K562 (cell line): ENCODE results near the gene GP1BA. TPM values are rescaled to one million over a fixed set of nuclear protein-coding genes. Genes with fewer than 3 reads are reported as not detected.
A peak's percentile ranks its signal among the peaks of the same experiment; 100 is the strongest.

Experiments used
- CHCHD3 ChIP-seq: fragments of 250-450 bp; sonication (Bioruptor Pico); IDR thresholded peaks from 2 replicates; pipeline ENCODE4 v2.1.2; 2022; ENCODE audit warnings: mild to moderate bottlenecking
- CSDE1 ChIP-seq, 2 experiments: fragments of 450-650 bp; IDR thresholded peaks; 2 replicates each; pipeline ENCODE4 v1.6.1; 2016; ENCODE audit warnings: mild to moderate bottlenecking in 1 of 2
- CTBP1 ChIP-seq: fragments of 450-650 bp; IDR thresholded peaks from 2 replicates; pipeline ENCODE4 v1.6.1; 2016; ENCODE audit warnings: borderline replicate concordance
- FOXK2 ChIP-seq, 2 experiments: fragments of 450-650 bp; IDR thresholded peaks in 1 of 2; conservative IDR thresholded peaks in 1 of 2; 2 replicates each; pipeline ENCODE4 v1.6.1; 2016; ENCODE audit warnings: low read depth in 2 of 2, mild to moderate bottlenecking in 1 of 2
- FUS ChIP-seq: fragments of 200-400 bp; formaldehyde crosslinking; optimal IDR thresholded peaks from 2 replicates; pipeline ENCODE3; 2017; ENCODE audit warnings: low read depth, low read length
- HNRNPLL ChIP-seq: fragments of 200-400 bp; formaldehyde crosslinking; IDR thresholded peaks from 2 replicates; pipeline ENCODE4 v1.6.1; 2017; ENCODE audit warnings: low read length, low read depth, mild to moderate bottlenecking; ENCODE audit not compliant: poor library complexity, severe bottlenecking
- MAFG ChIP-seq: fragments of 450-650 bp; conservative IDR thresholded peaks from 2 replicates; pipeline ENCODE4 v1.6.1; 2016; ENCODE audit warnings: missing genetic modification characterization, missing compliant biosample characterization
- NCOA2 ChIP-seq, 2 experiments: fragments of 450-650 bp; IDR thresholded peaks; 2 replicates each; pipeline ENCODE4 v1.6.1; 2018; ENCODE audit warnings: mild to moderate bottlenecking in 2 of 2, moderate library complexity in 1 of 2; ENCODE audit not compliant: partially characterized antibody in 2 of 2
- NFATC3 ChIP-seq: fragments of 450-650 bp; IDR thresholded peaks from 2 replicates; pipeline ENCODE4 v1.6.1; 2017; ENCODE audit warnings: mild to moderate bottlenecking
- NFIX ChIP-seq: fragments of 250-450 bp; sonication (Bioruptor Pico); IDR thresholded peaks from 2 replicates; pipeline ENCODE4 v1.4.0; 2020; ENCODE audit warnings: low read depth, mild to moderate bottlenecking, moderate library complexity
- NFYB ChIP-seq: IDR thresholded peaks from 2 replicates; pipeline ENCODE4 v1.6.1; 2011; ENCODE audit warnings: mild to moderate bottlenecking, moderate library complexity; ENCODE audit not compliant: insufficient read length; ENCODE audit errors: extremely low read depth
- PRDM10 ChIP-seq: fragments of 450-650 bp; IDR thresholded peaks from 2 replicates; pipeline ENCODE4 v1.6.1; 2018; ENCODE audit not compliant: partially characterized antibody
- RB1 ChIP-seq: fragments of 450-650 bp; IDR thresholded peaks from 2 replicates; pipeline ENCODE4 v1.6.1; 2017; ENCODE audit warnings: low read depth, mild to moderate bottlenecking
- RCOR1 ChIP-seq, 2 experiments: IDR thresholded peaks; 2 replicates each; pipeline ENCODE4 v1.6.1; 2012; ENCODE audit warnings: low read depth in 2 of 2, low read length in 2 of 2, borderline replicate concordance in 1 of 2, improper control_type of control experiment in 1 of 2
- SAFB2 ChIP-seq: fragments of 200-400 bp; formaldehyde crosslinking; IDR thresholded peaks from 2 replicates; pipeline ENCODE4 v1.6.1; 2018; ENCODE audit warnings: borderline replicate concordance, low read length, low read depth, moderate library complexity; ENCODE audit not compliant: severe bottlenecking
- SMARCC2 ChIP-seq: fragments of 450-650 bp; IDR thresholded peaks from 2 replicates; pipeline ENCODE4 v1.6.1; 2017; ENCODE audit warnings: antibody characterized with exemption, moderate library complexity, mild to moderate bottlenecking, low read depth
- TFAM ChIP-seq: fragments of 250-450 bp; sonication (Bioruptor Pico); conservative IDR thresholded peaks from 2 replicates; pipeline ENCODE4 v1.5.0; 2021; ENCODE audit warnings: mild to moderate bottlenecking, moderate library complexity
- TRIM25 ChIP-seq: fragments of 450-650 bp; IDR thresholded peaks from 2 replicates; pipeline ENCODE4 v1.7.0; 2016; ENCODE audit warnings: borderline replicate concordance
- ZNF212 ChIP-seq: fragments of 450-650 bp; formaldehyde crosslinking; IDR thresholded peaks from 2 replicates; pipeline ENCODE4 v1.4.0; 2020; ENCODE audit warnings: mild to moderate bottlenecking
- ZNF253 ChIP-seq: fragments of 250-450 bp; sonication (Bioruptor Pico); conservative IDR thresholded peaks from 2 replicates; pipeline ENCODE4 v1.6.1; 2021; ENCODE audit warnings: mild to moderate bottlenecking
- ZNF707 ChIP-seq: fragments of 250-450 bp; sonication (Bioruptor Pico); conservative IDR thresholded peaks from 2 replicates; pipeline ENCODE4 v1.8.0; 2022; ENCODE audit warnings: inconsistent platforms, mild to moderate bottlenecking, moderate library complexity
- ZNF764 ChIP-seq: fragments of 250-450 bp; sonication (Bioruptor Pico); IDR thresholded peaks from 2 replicates; pipeline ENCODE4 v1.4.0; 2020; ENCODE audit warnings: low read depth, mild to moderate bottlenecking, moderate library complexity
- polyA plus RNA-seq, 8 experiments: library from polyadenylated mRNA; depleted of rRNA in 4 of 8; stranded (reverse) in 5 of 8; unstranded in 3 of 8; fragments of >200 nt; fragmentation: Nextera tagmentation in 2 of 8; fragmentation: Illumina TruSeq in 1 of 8; extraction: Ambion mirVana in 2 of 8; extraction: Trizol in 1 of 8; gene quantifications; 2 replicates each; pipeline versions ENCODE4 v1.2.1 to v1.2.3, GENCODE V29; 2011 to 2014; ENCODE audit warnings: inconsistent platforms in 1 of 8, missing spikeins in 1 of 8
- total RNA-seq, 7 experiments: library from RNA; depleted of rRNA in 6 of 7; stranded (reverse); fragments of >200 nt in 6 of 7; fragmentation: Illumina TruSeq in 2 of 7; extraction: Trizol in 2 of 7; gene quantifications; 2 replicates each; pipeline versions ENCODE4 v1.2.1 to v1.2.3, GENCODE V29; 2011 to 2021; ENCODE audit warnings: low replicate concordance in 1 of 7
- TF ChIP-seq, protein P1 (sequence below): sonication (generic); formaldehyde crosslinking; IDR thresholded peaks from 2 replicates; pipeline ENCODE4 v1.8.1; 2023; ENCODE audit warnings: mild to moderate bottlenecking, missing genetic modification reagents

Gene GP1BA
- total and polyA plus RNA-seq, 9 of the 15 experiments (the other 6 are each of a cell fraction or from before 2014, with no cell fraction given): 0.01 TPM; not detected in 8

DNA sequence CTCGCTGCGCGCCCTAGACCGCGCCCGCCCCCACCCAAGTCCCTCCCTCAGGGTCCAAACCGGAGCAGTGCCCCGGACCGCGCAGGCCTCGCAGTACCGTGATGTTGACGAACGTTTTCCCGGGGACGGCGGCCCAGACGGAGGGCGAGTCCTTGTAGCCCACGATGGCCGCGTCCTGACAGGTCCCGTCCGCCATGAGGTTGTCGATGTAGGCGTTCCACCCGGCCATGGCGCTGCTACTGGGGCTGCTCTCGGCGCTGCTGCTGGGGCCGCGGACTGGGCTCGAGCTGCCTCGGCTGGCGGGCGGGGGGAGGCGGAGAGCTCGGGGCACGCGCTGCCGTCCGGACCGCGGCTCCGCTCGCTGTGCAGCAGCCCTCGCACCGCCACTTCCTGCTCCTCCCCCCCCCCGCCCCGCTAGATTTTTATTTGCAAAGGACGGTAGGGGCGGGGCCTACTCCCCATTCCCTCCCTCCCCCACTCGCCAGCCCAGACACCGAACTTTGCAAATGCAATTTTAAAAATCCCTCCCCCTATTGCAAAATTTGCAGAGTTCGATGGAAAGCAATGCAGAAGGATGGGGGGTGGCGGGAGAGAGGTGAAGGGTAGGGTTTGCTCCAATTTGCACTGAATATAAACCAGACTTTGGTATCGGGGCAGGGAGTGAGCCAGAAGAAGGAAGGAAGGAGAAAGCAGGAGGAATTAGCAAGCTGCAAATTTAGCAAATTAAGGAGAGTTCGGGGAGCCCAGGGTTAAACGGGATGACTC, 16.3 kb downstream of the GP1BA start, which contains the start of gene PFN1 (continued):
- TF ChIP-seq MAFG (tag) (peak; percentile 15; the same call in 1 of the 2 replicates), RCOR1 (IDR thresholded peaks at IDR 0.05; ENCODE audit: borderline replicate concordance in 1 of 2, low read depth in 2 of 2, low read length in 2 of 2) (no peak), FOXK2 (conservative IDR thresholded peaks at IDR 0.05 in 1 of 2, IDR thresholded peaks at IDR 0.05 in 1 of 2; ENCODE audit: low read depth in 2 of 2) (no peak), NFIX (CRISPR knock-in tag) (no peak), ZNF253 (CRISPR knock-in tag) (no peak), FUS (peak; percentile 48), TRIM25 (no peak), ZNF212 (CRISPR knock-in tag) (no peak; the same call in 1 of the 2 replicates), ZNF764 (CRISPR knock-in tag) (no peak), NFYB (no peak), NFATC3 (no peak), CHCHD3 (CRISPR knock-in tag) (no peak), ZNF707 (no peak), TFAM (no peak), HNRNPLL (peak; percentile 30), RB1 (peak; percentile 34; the same call in 1 of the 2 replicates), CTBP1 (no peak), SAFB2 (no peak), PRDM10 (peak; percentile 96), SMARCC2 (no peak), NCOA2 (IDR thresholded peaks at IDR 0.05; ENCODE audit: partially characterized antibody in 2 of 2) (no peak), CSDE1 (IDR thresholded peaks at IDR 0.05) (no peak)
- TF ChIP-seq, protein P1, sequence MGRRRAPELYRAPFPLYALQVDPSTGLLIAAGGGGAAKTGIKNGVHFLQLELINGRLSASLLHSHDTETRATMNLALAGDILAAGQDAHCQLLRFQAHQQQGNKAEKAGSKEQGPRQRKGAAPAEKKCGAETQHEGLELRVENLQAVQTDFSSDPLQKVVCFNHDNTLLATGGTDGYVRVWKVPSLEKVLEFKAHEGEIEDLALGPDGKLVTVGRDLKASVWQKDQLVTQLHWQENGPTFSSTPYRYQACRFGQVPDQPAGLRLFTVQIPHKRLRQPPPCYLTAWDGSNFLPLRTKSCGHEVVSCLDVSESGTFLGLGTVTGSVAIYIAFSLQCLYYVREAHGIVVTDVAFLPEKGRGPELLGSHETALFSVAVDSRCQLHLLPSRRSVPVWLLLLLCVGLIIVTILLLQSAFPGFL (CRISPR knock-in tag): no peak
